Kidney epithelial cell (primary cell): ENCODE data around the gene PDCD11. TPM values are rescaled to one million over a fixed set of nuclear protein-coding genes. Genes with fewer than 3 reads are reported as not detected.

Experiments used
- DNase-seq: peaks from one replicate; pipeline ENCODE4 v3.0.0-alpha.2; 2010; ENCODE audit warnings: low read depth
- H3K27me3 ChIP-seq: 2 replicates; pipeline ENCODE4 v1.6.0; 2011; ENCODE audit warnings: low read length; ENCODE audit not compliant: control insufficient read depth, insufficient read depth
- H3K36me3 ChIP-seq: 2 replicates; pipeline ENCODE4 v1.5.1; 2011; ENCODE audit warnings: low read length; ENCODE audit not compliant: control insufficient read depth, insufficient read depth
- H3K4me3 ChIP-seq: 2 replicates; pipeline ENCODE4 v1.5.1; 2011; ENCODE audit warnings: low read depth, mild to moderate bottlenecking, control low read depth, low read length
- CTCF ChIP-seq: IDR thresholded peaks from 2 replicates; pipeline ENCODE4 v1.5.1; 2011; ENCODE audit warnings: mild to moderate bottlenecking, moderate library complexity, low read length, control low read depth, inconsistent platforms; ENCODE audit not compliant: insufficient read depth, poor library complexity, severe bottlenecking
- total RNA-seq: library from RNA; depleted of rRNA; stranded (reverse); fragments of >200 nt; gene quantifications from 2 replicates; pipeline ENCODE4 v1.2.3, GENCODE V29; 2015

PDCD11 gene
- total RNA-seq, 1 donor from 2014 or later = 53.0 TPM

DNA sequence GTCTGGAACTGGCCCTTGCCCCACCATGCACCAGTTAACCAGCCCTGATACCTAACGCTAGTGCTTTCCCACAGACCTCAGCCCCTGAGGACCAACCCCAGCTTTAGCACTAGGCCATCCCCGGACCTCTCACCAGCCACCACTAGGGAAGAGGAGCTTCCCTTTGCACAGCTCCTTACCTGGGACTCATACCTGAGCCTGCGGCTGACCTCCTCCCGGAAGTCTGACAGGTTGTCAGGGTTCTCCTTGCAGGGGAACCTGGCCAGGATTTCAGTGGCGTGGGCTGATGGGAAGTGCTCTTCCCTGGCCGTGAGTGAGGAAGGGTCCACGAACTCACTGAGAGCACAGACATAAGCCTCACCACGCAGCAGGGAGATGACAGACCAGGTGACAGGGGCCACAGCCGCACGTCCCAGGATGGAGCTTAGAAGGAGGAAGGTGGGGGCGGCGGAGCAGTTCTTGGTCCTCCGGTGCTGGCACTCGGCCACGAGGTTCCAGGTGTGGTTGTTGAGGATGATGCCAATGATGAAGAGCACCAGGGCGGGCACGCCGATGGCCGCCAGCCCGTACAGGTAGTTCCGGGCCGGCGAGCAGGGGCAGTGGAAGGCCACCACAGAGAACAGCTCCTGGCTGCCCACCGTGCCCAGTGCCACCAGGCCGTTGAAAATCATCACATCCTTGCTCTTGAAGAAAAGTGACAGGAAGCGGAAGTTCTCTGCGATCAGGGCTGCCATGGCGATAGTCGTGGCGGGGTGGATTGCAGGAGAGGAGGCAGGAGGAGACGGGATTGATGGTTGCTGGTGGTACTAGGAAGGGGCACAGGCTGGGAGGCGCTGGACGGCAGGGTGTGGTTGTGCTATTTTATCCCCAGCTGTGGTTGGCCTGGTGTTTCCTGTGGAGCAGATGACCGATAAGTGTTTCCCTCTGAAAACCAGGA, 53.0 kb downstream of the PDCD11 start:
- H3K27me3 ChIP-seq = no peaks in the 10 kb centered on the region
- no peak for TF ChIP-seq CTCF
- H3K4me3 ChIP-seq = no peak overlapping the region
- H3K36me3 ChIP-seq = peaks cover 3% of the 10 kb centered on the region
- DNase-seq = no peak

- H3K4me3 ChIP-seq = no peak overlapping the region
- TF ChIP-seq CTCF = no peak
- DNase-seq = no peak
- H3K36me3 ChIP-seq = peaks cover 2% of the 10 kb centered on the region
- no peaks in the 10 kb centered on the region for H3K27me3 ChIP-seq
Measured at GRCh38 chr10:103450201-103450695, 53.8 kb downstream of the PDCD11 start.

DNA sequence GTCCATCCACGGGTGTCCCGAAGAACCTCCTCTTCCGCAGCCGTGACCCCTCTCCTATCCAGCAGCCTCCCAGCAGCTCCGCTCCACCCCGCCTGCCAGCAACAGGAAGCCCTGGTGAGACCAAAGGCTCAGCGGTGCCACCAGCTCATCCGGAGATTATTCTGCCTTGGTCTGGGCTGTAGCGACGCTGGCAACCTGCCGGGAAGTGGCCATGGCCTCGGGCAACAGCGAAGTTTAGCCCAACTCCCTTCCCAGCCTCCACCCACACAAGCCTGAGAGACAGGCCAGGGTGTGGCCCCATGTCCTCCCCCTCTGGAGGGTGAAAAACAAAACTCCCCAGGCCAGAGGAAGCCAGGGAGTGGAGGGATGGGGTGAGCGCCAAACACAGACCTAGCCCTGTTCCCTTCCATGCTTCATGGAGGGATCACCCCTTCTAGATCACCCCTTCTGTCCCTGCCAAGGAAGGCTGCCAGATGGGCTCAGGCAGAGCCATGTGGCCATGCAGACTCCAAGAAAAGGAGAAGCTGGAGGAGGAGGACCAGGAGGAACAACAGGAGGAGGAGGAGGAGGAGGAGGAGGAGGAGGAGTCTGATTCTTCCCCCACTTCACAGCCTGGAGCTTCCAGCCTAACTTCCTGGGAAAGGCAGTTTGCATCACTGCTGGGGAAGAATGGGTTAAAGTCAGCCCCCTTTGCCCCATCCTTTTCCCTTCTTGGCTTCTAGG, 54.8 kb downstream of the PDCD11 start:
- peak overlapping the region; percentile 31 for H3K4me3 ChIP-seq
- TF ChIP-seq CTCF = no peak
- no peaks in the 10 kb centered on the region for H3K27me3 ChIP-seq
- peaks cover 2% of the 10 kb centered on the region for H3K36me3 ChIP-seq
- DNase-seq = no peak

DNA sequence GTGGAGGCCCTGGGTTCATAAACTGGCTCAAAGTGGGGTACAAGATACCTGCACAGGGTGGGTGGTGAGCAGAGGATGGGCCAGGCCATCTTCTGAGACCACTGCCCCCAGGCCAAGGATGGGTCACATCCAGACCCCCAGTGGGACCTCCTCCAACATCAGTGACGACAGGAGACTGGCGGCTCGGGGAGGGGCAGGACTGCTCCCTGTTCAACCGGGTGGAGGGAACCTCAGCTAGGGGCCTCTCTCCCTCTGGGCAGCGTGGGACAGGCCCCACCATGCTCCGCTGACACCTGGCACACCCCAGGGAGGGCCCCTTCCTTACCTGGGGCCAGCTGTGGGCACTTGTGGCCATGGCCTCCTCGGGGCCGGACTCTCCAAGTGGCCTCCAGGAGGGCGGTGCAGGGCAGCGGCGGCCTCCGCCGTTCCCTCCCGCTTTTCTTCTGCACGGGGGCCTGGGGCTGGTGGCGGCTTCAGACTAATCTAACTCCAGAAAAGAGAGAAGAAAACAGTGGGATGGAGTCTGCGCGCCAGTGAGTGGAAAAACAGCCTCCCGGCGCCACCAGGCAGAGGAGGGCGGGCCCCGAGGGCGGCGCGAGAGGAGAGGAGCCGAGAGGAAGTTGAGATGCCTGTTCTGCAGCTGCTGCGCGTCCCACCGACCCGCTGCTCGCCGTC, 55.5 kb downstream of the PDCD11 start, which contains the start of gene CALHM2:
Gene CALHM2, minus strand, starts transcription at position 540 of the 675 bp plus-strand sequence. CDS start 2,429 bp downstream, outside the sequence.
- Histone ChIP-seq H3K27me3 (no peaks in the 10 kb centered on the region), H3K4me3 (peak within 1 kb of the TSS; percentile 31), H3K36me3 (peaks cover 2% of the 10 kb centered on the region)
- TF ChIP-seq CTCF = no peak
- no peak for DNase-seq

DNA sequence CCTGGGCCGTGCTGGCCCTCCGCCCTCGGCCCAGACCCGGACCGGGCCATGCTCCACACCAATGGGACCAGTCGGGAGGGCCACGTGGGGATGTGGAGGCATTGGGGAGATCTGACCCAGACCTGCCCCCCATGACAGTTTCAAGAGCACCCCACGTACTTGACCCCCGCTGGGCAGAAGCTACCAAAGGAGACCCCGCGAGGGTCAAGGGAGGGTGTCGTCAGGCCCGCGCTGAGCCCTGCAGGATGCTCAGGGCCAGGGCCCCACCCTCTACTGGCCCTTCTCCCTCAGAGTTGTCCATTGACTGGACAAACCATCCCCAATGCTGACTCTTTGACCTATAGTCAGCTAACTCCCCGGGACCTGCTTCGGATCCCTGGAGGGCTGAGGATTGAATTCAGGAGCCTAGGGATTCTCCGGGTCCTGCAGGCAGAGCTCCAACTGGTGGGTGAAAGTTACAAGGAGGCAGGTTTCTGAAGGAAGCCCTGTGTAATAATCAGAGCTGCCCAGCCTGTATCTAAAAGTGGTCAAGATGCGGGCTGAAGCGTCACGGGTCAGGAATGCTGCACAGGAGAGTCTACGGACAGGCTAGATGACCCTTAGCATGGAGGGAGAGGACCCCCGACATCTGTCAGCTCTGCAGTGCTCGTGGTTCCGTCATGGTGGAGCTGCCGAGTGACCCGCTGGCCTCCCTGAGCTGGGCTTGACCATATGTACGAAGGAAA, 56.2 kb downstream of the PDCD11 start:
- H3K27me3 ChIP-seq = no peaks in the 10 kb centered on the region
- H3K4me3 ChIP-seq = peak overlapping the region; percentile 31
- H3K36me3 ChIP-seq = peaks cover 2% of the 10 kb centered on the region
- no peak for TF ChIP-seq CTCF
- no peak for DNase-seq
